HG03045 (cell line): Measurements from ENCODE around the gene MINDY4.

Experiments used
- ATAC-seq: cut with Tn5 transposase; IDR thresholded peaks from one replicate; pipeline ENCODE4 v1.9.1; 2021; ENCODE audit warnings: mild to moderate bottlenecking, moderate library complexity; ENCODE audit not compliant: unreplicated experiment

Gene MINDY4

DNA sequence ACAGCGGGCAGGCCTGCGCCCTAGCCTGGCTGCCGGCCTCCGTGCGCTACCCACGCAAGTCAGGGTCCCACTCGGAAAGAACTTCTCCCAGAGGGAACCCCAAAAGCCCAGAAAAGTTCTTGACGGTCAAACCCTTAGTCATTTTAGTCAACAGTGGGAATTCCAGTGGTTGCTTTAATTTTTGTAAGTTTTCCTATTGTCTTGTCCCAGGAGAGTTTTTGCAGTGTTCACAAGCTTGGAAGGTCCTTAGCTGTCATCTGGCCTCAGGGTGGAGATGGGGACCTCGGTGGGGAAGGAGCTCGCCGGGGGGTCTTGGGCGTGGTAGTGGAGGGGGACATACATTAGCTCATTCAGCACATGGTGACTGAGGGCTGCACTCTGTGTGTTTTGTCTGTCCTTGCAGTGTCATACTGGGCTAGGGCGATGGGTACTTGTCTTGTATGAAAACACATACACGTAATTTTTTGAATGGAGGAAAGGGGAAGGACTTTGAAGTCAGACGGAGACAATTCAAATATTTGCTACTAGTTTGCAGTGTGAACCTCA lies 736 bp downstream of the MINDY4 start:
- ATAC-seq = no peak

- ATAC-seq = no peak
Measured at GRCh38 chr7:30772984-30773383, 1.8 kb downstream of the MINDY4 start.

DNA sequence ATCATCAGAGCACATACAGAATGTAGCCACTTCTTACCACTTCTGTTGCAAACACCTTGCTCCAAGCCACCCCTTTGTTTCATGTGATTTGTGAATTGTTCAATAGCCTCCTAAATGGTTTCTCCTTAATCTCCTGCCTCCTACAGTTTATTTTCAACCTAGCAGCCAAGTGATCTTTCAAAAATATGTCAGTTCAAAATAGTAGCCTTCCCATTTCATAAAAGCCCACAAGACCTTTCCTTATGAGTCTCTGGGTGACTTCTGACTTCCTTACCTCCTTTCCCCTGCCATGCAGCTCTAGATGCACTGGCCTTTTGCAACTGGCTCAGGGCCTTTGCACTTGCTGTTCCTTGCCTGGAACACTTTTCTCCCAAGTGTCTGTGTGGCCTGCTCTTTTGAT lies 4.8 kb downstream of the MINDY4 start:
- ATAC-seq = no peak

DNA sequence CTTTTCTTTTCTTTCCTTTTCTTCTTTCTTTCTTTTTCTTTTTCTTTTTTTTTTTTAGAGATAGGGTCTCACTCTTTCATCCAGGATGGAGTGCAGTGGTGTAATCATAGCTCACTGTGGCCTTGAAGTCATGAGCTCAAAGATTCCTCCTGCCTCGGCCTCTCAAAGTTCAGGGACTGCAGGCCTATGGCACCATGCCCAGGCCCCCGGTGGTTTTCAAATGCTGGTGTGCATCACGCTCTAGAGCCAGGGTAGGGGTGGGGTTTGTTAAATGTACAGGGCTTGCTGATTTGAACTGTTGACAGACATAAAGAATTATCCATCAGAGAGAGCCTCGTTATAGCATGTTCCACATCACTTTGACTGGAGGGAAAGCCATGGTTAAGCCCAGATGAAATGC lies 5.8 kb downstream of the MINDY4 start:
- no peak for ATAC-seq

- ATAC-seq = no peak
Measured at GRCh38 chr7:30778255-30779025, 7.2 kb downstream of the MINDY4 start.

DNA sequence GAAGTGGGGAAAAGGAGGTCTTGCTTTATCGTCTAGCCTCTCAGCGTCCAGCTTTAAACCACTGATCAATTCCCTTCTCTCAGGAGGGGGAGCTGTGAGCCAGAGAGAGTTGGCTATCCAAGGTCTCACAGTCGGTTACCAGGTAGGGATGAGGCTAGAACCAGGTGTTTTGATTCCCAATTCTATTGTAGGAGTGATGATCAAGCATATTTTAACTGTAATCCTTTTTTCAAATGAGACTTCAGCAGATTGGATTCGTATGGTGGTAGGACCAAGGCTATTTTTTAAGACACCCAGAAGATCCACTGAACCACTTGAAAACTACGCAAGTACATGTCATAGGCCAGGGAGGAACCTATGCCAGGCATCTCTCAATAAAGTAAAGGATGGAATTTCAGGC lies 8.4 kb downstream of the MINDY4 start:
- ATAC-seq = no peak

GRCh38 chr7:30780941-30781340 lies 9.7 kb downstream of the MINDY4 start:
- no peak for ATAC-seq

- ATAC-seq = no peak
Measured at GRCh38 chr7:30782690-30783089, 11.5 kb downstream of the MINDY4 start.

DNA sequence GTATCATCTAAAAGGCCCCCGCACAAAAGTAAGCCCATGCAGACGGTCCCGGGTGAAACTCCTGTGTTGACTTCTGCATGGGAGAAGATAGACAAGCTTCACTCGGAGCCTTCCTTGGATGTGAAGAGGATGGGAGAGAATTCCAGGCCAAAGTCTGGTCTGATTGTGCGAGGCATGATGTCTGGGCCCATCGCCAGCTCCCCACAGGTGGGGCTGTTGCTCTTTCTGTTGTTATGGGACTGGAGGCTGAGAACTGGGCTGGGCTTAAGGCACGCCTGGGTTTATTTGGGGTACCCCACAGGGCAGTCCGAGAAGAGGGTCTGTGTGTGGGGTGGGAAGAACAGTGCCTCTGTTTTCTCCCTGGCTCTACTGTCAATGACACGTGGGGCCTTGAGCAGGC lies 14.6 kb downstream of the MINDY4 start:
- no peak for ATAC-seq

GRCh38 chr7:30787486-30787885 lies 16.3 kb downstream of the MINDY4 start:
- ATAC-seq = no peak

DNA sequence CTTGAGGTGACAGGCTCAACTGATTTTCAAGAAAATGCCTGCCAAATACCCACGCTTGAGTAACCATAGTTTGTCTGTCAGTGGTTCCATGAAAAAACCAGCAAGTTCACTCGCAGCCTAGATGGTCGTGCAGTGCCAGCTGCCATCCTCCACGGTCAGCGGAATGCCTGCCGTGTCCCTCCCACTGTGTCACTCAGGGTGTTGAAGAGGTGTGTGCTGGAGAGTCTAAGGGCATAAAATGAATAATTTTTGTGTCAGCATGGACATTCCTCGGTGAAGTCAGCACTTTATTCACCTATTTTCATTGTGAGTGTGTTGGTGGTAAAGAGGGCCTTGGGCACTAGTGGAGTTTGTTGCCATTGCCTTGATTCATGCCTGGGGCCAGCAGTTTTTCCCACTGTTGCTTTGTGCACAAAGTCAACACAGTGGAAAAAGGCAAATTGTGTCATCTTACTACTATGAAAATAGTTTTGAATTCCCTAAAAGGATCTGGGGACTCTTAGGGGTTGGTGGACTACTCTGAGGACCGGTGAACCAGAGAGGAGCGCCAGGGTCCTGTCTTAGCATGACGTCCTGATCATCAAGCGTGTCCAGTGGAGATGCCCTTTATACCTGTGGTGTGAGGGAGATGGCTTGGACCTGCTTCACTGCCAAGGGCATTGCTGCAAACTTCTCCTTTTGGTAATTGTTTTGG lies 17.6 kb downstream of the MINDY4 start:
- ATAC-seq = no peak

GRCh38 chr7:30789334-30789711 lies 18.1 kb downstream of the MINDY4 start:
- no peak for ATAC-seq

- no peak for ATAC-seq
Measured at GRCh38 chr7:30790356-30790755, 19.1 kb downstream of the MINDY4 start.

DNA sequence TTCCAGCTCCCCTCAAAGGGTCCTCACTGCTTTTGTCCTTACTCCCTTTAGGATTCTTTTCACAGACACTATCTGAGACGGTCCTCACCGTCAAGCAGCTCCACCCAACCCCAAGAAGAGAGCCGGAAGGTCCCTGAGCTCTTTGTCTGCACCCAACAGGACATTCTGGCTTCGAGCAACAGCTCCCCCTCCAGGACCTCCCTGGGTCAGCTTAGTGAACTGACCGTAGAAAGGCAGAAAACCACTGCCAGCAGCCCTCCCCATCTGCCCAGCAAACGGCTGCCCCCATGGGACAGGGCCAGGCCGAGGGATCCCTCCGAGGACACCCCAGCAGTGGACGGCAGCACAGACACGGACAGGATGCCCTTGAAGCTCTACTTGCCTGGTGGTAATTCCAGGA lies 19.9 kb downstream of the MINDY4 start:
- ATAC-seq = no peak

- no peak for ATAC-seq
Measured at GRCh38 chr7:30795161-30795948, 24.1 kb downstream of the MINDY4 start.

DNA sequence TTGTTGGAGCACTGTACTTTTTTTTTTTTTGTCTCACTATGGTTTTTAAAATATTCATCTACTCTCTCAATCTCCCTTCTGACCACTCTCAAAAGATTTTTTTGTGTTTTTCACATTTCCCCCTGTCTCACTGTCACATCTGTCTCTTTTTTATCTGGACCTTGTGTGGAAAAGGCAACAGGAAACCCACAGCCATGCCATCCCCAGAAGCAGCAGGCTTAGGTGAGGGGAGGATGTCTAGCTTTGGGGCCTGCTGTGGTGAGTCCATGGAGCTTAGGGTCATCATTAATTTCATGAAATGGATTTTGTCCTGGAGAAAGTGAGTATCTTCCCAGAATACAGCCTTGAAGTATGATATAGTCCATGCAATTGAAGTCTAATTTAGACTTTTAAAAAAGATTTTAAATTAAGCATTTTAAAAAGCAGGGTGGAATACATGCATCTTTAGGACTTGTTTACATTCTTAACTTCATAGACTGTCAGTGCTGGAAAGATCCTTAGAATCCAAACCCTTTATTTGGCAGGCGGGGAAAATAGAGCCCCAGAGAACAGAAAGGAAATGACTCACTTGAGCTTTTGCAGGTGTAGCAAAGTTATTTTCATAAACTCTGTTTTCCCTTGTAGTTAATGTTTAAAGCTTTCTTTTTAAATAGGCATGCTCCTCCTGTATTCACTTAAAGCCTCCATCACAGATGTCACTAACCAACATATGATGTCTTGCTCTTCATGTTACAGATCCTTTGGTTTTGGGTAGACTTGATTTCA lies 25.1 kb downstream of the MINDY4 start:
- no peak for ATAC-seq

DNA sequence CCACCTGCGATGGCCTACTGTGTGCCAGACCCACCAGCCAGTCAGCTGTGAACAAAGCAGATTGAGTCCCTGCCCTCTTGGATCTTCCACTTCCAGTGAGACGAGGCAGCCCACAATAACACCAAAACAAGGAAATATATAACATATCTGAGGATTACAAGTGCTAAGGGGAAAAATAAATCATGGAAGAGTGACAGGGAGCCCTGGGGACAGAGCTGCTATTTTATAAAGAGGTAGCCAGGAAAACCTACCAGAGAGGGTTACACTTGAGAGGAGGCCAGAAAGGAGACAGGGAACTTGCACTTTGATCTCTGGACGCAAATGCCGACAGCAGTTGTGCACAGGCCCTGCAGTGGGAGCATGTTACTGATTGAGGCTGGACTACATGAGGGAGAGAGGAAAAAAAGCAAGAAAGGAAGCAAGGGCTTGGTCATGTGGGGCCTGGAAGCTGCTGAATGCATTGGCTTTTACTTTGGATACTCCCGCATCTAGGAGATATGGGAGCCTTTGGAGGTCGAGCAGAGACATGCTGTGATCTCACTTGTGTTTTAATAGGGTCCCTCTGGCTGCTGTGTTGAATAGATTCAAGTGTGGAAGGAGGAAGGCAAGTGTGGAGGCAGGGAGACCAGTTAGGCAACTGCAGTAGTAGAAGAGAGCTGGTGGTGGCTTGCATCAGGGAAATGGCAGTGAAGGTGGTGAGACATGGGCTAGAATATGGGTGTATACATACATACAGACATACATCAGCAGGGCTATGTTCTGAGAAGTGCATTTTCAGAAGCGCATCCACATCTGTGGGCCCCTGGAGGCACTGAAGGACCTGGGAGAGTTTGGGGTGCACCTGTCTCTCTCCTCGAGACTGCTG lies 26.2 kb downstream of the MINDY4 start:
- no peak for ATAC-seq

DNA sequence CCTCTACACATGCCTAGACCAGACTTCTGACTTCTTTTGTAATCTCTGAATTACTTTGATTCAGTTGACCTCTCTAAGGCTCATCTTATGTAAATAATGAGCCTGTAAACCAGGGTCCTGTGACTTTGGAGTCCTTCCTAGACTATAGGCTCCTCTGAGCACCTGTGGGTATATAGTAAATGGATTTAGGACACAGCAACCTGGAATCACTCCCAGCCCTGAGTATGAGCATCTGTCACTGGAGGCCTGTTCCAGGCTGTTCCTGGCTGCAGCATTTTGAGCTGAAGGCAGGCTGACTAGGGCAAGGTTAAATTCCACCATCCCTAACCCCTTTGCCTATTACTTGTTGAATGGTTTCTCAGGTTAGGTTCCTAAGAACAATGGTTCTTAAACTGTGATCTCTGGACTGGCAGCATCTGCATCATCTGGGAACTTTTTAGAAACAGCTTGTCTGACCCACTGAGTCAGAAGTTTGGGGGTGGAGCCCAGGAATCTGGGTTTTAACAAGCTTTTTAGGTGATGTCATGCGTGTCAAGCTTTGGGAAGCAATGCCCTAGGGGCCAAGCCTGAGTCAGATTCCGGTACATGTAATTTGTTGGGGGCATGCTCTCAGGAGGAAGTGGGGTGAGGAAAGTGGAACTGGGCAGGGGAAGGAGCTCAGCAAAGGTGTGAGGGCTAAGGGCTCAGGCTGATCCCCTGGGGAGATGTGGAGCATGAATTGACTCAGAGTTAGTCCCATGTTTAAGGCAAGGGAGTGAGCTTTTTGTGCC lies 28.2 kb downstream of the MINDY4 start:
- ATAC-seq = peak; percentile 65
